Spleen (tissue), 11 donors: ENCODE results near the gene DNAJB4. TPM values are rescaled to one million over a fixed set of nuclear protein-coding genes. Genes with fewer than 3 reads are reported as not detected.

ENCODE experiments used
- DNase-seq: peaks from one replicate; pipeline ENCODE4 v3.0.0-alpha.2; 2020
- H3K27ac ChIP-seq, 8 donors: fragments of 200-600 bp; sonication (generic) in 7 of 8; 1 replicate in 4 of 8; 2 replicates in 4 of 8; pipeline versions ENCODE4 v1.5.0 to v1.8.0; 2016 to 2021; ENCODE audit warnings: inconsistent platforms in 4 of 8, mild to moderate bottlenecking in 4 of 8, moderate library complexity in 1 of 8
- H3K27me3 ChIP-seq, 7 donors: fragments of 200-600 bp; sonication (generic) in 6 of 7; replicated peaks in 1 of 7; 1 replicate in 4 of 7; 2 replicates in 3 of 7; pipeline versions ENCODE4 v1.5.0 to v1.8.0; 2016 to 2021; ENCODE audit warnings: inconsistent platforms in 3 of 7, mild to moderate bottlenecking in 1 of 7
- H3K36me3 ChIP-seq, 6 donors: fragments of 200-600 bp; sonication (generic) in 5 of 6; 1 replicate in 4 of 6; 2 replicates in 2 of 6; pipeline versions ENCODE4 v1.5.0 to v1.8.0; 2016 to 2021; ENCODE audit warnings: inconsistent platforms in 2 of 6
- H3K4me1 ChIP-seq, 6 donors: fragments of 200-600 bp; sonication (generic) in 5 of 6; 1 replicate in 3 of 6; 2 replicates in 3 of 6; pipeline versions ENCODE4 v1.5.0 to v1.8.0; 2016 to 2021; ENCODE audit warnings: inconsistent platforms in 3 of 6
- H3K4me3 ChIP-seq, 8 donors: fragments of 200-600 bp; sonication (generic) in 7 of 8; 1 replicate in 4 of 8; 2 replicates in 4 of 8; pipeline versions ENCODE4 v1.5.0 to v1.8.0; 2016 to 2021; ENCODE audit warnings: inconsistent platforms in 4 of 8, mild to moderate bottlenecking in 4 of 8, moderate library complexity in 2 of 8
- H3K9me3 ChIP-seq, 8 donors: fragments of 200-600 bp; sonication (generic) in 7 of 8; 1 replicate in 4 of 8; 2 replicates in 4 of 8; pipeline versions ENCODE4 v1.5.0 to v1.8.0; 2016 to 2021; ENCODE audit warnings: inconsistent platforms in 4 of 8
- POLR2A ChIP-seq, 3 donors: fragments of 450-650 bp; IDR thresholded peaks; one replicate each; pipeline ENCODE4 v1.5.1; 2017; ENCODE audit warnings: antibody characterized with exemption in 3 of 3, mild to moderate bottlenecking in 1 of 3
- POLR2AphosphoS5 ChIP-seq, 3 donors: sonication (generic); formaldehyde crosslinking; IDR thresholded peaks; one replicate each; pipeline ENCODE4 v1.5.1; 2017; ENCODE audit warnings: antibody characterized with exemption in 3 of 3
- WGBS, 5 donors: extraction: QIAGEN DNeasy Blood & Tissue Kit in 3 of 5; methylation state at CpG; one replicate each; pipeline versions ENCODE4 v1.1.5 to v1.1.7; 2013 to 2018; 5-methylcytosine and 5-hydroxymethylcytosine counted together
- intact Hi-C: fragments of 100-400 bp; cut with DNase I; formaldehyde crosslinking; loops from one replicate; pipeline ENCODE4 v1.15.0; 2023; ENCODE audit warnings: low total_unique reads
- polyA plus RNA-seq, 3 donors: library from polyadenylated mRNA; stranded (reverse); fragments of 200-250 nt; gene quantifications; one replicate each; pipeline ENCODE4 v1.2.1, GENCODE V29; 2013
- total RNA-seq, 7 donors: library from RNA; depleted of rRNA in 3 of 7; stranded (reverse); fragments of >200 nt in 3 of 7; fragmentation: NEBNext Ultra II Directional in 4 of 7; extraction: Animal tissue kit (Norgen Biotek cat#: 25700) in 4 of 7; gene quantifications; one replicate each; pipeline versions ENCODE4 v1.1.0 to v1.2.1, GENCODE V29; 2016 to 2021
- TF ChIP-seq, protein P1 (sequence below), 11 experiments: fragments of 200-600 bp in 7 of 11; fragments of 450-650 bp in 4 of 11; sonication (generic) in 4 of 11; IDR thresholded peaks in 8 of 11; conservative IDR thresholded peaks in 3 of 11; 1 replicate in 7 of 11; 2 replicates in 4 of 11; pipeline versions ENCODE4 v1.4.0 to v1.8.0; 2016 to 2021; ENCODE audit warnings: antibody characterized with exemption in 11 of 11, inconsistent platforms in 4 of 11, mild to moderate bottlenecking in 1 of 11
- donor health status: healthy with polysubstance abuse.
- donor health status: DM: no; HTN: no; CAD: no; lungs with moderate emphysema.
- donor health status: DM: no; HTN: no; CAD: no.
- donor health status: Bipolar disorder and iron deficiency.
- donor health status: healthy.
- donor health status: DM: no; HTN: no; CAD: no.
- donor health status: DM: yes; HTN: yes; CAD: no.

Gene DNAJB4
- total and polyA plus RNA-seq, 10 donors = 10.5 to 66.2 (median 47.1) TPM

DNA sequence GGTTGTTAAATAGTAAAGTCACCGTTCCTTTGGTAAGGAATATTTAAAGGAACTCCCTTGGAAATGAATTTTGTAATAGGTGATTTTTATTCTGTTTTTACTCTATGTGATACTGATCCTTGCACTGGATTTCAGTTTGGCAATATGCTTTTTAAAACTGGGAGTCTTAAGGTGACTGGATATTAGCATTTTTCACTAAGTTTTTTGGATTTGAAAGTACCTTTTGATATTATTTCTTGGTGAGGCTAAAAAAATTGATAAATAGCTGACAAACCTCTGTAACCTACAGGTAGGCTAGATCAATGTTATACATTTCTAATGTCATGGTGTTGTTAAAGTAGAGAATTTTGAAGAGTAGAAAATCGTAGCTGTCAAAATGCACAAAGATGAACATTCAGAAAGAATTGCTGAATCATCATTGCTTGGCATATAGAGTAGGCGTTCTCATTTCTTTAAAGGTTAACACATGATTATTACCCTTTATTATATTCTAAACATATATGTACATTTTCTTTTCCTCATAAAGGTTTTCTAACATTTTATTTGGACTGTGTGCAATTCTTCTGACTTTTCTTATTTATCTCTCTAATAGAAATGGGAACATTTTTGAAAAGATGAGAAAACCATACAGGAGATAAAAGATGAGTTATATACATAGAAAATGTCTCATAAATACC is 1.5 kb upstream of the DNAJB4 start:
- H3K27ac ChIP-seq = peak overlapping the region; percentile 64 to 93 (median 90)
- intact Hi-C loops = no loop called here

GRCh38 chr1:78003882-78004718 is 639 bp upstream of the DNAJB4 start:
- peak in 1 of 3 donors; percentile 56 for TF ChIP-seq POLR2AphosphoS5 (IDR thresholded peaks at IDR 0.05)
- TF ChIP-seq POLR2A (IDR thresholded peaks at IDR 0.05) = no peak
- TF ChIP-seq, protein P1, sequence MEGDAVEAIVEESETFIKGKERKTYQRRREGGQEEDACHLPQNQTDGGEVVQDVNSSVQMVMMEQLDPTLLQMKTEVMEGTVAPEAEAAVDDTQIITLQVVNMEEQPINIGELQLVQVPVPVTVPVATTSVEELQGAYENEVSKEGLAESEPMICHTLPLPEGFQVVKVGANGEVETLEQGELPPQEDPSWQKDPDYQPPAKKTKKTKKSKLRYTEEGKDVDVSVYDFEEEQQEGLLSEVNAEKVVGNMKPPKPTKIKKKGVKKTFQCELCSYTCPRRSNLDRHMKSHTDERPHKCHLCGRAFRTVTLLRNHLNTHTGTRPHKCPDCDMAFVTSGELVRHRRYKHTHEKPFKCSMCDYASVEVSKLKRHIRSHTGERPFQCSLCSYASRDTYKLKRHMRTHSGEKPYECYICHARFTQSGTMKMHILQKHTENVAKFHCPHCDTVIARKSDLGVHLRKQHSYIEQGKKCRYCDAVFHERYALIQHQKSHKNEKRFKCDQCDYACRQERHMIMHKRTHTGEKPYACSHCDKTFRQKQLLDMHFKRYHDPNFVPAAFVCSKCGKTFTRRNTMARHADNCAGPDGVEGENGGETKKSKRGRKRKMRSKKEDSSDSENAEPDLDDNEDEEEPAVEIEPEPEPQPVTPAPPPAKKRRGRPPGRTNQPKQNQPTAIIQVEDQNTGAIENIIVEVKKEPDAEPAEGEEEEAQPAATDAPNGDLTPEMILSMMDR (IDR thresholded peaks at IDR 0.05 in 8 of 11, conservative IDR thresholded peaks at IDR 0.05 in 3 of 11) = no peak
- Histone ChIP-seq H3K27ac (peak overlapping the region; percentile 64 to 93 (median 90)), H3K27me3 (no peaks in the 10 kb centered on the region), H3K4me1 (peaks cover 0 to 79% (median 29%) of the 10 kb centered on the region in 6 donors), H3K9me3 (no peaks in the 10 kb centered on the region), H3K36me3 (no peaks in the 10 kb centered on the region), H3K4me3 (peak overlapping the region; percentile 4 to 70 (median 42))
- intact Hi-C loops = no loop called here
- 4 to 6% (median 5%) methylated on average over 8 of the region's 8 CpGs for WGBS, 5 donors
- DNase-seq = peak; percentile 78

More for the DNA sequence above, 1.5 kb upstream of the DNAJB4 start:
- no peaks in the 10 kb centered on the region for H3K9me3 ChIP-seq
- H3K36me3 ChIP-seq = no peaks in the 10 kb centered on the region
- TF ChIP-seq, protein P1 (IDR thresholded peaks at IDR 0.05 in 8 of 11, conservative IDR thresholded peaks at IDR 0.05 in 3 of 11) = no peak
- no peak for TF ChIP-seq POLR2A (IDR thresholded peaks at IDR 0.05)
- no peak for TF ChIP-seq POLR2AphosphoS5 (IDR thresholded peaks at IDR 0.05)
- H3K27me3 ChIP-seq = no peaks in the 10 kb centered on the region
- peaks cover 0 to 74% (median 29%) of the 10 kb centered on the region in 6 donors for H3K4me1 ChIP-seq
- H3K4me3 ChIP-seq = peak overlapping the region in 2 of 8 donors; percentile 54 to 70
- no peak for DNase-seq
- 16 to 22% (median 20%) methylated on average over 3 of the region's 3 CpGs for WGBS, 5 donors

DNA sequence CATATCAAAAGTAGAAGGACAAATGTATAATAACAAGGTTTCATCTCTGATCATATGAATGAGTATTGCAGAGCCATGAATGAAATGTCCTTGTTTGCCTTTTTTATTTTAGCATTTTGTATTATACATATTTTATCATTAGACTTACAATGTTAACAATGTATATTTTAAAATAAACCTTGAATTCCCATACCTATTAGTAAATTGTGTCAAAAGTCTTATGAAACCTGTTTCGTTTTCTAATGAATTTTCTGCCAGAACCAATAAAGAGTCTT is 646 bp downstream of the DNAJB4 start:
- DNase-seq = no peak
- Histone ChIP-seq H3K36me3 (no peaks in the 10 kb centered on the region), H3K9me3 (no peaks in the 10 kb centered on the region), H3K4me1 (peaks cover 3 to 83% (median 29%) of the 10 kb centered on the region in 6 donors), H3K4me3 (peak overlapping the region; percentile 30 to 70 (median 46)), H3K27ac (peak overlapping the region; percentile 64 to 93 (median 90)), H3K27me3 (no peaks in the 10 kb centered on the region)
- intact Hi-C loops = no loop called here
- TF ChIP-seq POLR2AphosphoS5 (IDR thresholded peaks at IDR 0.05) (no peak), POLR2A (IDR thresholded peaks at IDR 0.05) (no peak)
- TF ChIP-seq, protein P1 (IDR thresholded peaks at IDR 0.05 in 8 of 11, conservative IDR thresholded peaks at IDR 0.05 in 3 of 11) = no peak
- WGBS, 5 donors = 6 to 11% (median 8%) methylated on average over 1 of the region's 1 CpG

GRCh38 chr1:78005755-78006154 is 1.0 kb downstream of the DNAJB4 start:
- intact Hi-C loops = no loop called here
- peak in 1 of 3 donors; percentile 32 for TF ChIP-seq POLR2A (IDR thresholded peaks at IDR 0.05)
- TF ChIP-seq POLR2AphosphoS5 (IDR thresholded peaks at IDR 0.05) = no peak
- Histone ChIP-seq H3K36me3 (no peaks in the 10 kb centered on the region), H3K4me1 (peaks cover 3 to 81% (median 31%) of the 10 kb centered on the region in 6 donors), H3K27me3 (no peaks in the 10 kb centered on the region), H3K9me3 (no peaks in the 10 kb centered on the region), H3K27ac (peak overlapping the region; percentile 32 to 93 (median 90)), H3K4me3 (peak overlapping the region; percentile 30 to 70 (median 46))
- no peak for DNase-seq
- WGBS, 5 donors = 5 to 23% (median 14%) methylated on average over 1 of the region's 1 CpG
